Stimulated activated CD8-positive, alpha-beta memory T cell treated with anti-CD3 and anti-CD28 coated beads, Interleukin-4, amount 100 ng/mL, for 1 hour (primary cell): Measurements from ENCODE around the gene CDH24.
"Not testable (repeated sequence)": the region's sequence is repeated elsewhere in the genome, so short reads cannot be mapped to it uniquely, and the experiment has no call there.

Source experiments
- DNase-seq, 2 donors: peaks; one replicate each; pipeline ENCODE4 v3.0.0-alpha.2; 2020; ENCODE audit warnings: low read depth in 2 of 2, low spot score in 1 of 2

CDH24 gene

DNA sequence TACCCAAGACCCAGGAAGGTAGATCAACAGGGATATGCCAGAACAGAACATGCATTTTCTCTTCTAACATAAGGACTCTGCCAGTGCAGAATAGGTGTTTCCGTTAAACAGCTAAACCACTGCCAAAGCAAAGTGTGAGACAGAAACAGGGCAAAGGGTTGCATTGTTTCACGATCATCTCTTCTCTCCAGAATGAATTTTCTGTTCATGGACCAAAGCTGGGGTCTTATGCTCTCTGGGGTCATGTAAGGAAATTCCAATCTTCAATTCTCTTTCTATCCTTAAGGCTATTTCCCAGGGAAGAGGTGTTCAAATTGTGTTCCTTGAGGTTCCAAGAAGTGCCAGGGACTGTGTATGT, 33.5 kb downstream of the CDH24 start:
- DNase-seq, result no peak

DNA sequence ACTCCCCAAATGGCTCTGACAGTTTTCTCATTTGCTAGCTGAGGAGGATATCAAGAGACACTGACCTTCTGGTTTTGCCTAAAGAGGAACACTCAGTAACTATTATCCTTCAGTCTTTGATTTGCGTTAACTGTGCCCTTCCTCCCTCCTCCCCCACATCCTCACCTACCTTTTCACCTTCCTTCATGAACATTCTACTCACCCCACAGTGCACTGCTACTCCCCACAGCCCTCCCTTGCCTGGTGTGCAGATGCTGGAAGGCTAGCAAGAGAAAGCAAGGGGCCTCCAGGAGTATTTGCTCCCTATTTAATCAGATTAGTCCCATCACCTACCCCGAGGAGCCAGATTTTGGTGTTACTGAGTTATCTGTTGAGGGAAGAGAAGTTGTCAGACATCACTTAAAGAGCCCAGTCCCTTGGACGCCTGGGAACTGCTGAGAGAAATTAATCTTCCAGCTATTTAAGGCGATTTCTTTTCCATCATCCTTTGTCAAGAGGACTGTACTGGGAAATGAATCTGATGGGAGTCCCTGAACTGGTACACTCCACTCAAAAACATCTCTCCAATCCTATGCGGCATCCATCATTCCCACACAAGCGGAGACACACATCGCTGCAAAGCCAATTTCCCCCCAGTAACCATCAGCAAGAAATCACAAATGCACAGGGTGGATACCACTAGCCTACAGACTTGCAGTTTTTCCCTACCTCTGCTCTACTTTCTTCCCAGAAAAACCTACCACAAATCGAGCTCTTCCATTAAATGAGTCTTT, 34.1 kb downstream of the CDH24 start:
- DNase-seq, result no peak

DNA sequence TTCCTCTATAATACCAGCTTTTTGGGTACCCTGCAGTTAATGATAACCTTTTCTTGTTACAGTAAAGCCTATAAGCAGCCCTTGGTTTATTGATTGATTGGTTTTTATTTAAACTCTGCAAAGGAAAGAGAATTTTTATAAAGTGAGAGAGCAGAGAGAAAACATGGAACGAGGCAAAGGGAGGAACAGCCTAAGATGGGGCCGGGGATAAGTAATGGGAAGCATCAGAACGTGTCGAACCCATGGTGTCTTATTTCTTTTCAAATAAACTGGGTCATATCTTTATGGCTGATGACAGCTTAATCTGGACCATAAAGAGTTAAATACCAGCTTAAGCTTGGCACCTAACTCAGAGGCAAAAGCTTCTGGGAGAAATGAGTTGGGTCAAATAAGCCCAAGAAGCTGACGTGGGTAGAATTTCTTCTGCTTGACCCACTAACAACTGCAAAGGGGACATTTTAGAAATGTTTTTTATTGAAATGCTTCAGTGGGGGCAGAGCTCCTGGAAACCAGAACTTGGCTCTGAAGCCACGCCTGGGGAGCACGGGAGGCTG, 35.4 kb downstream of the CDH24 start:
- DNase-seq, result no peak

DNA sequence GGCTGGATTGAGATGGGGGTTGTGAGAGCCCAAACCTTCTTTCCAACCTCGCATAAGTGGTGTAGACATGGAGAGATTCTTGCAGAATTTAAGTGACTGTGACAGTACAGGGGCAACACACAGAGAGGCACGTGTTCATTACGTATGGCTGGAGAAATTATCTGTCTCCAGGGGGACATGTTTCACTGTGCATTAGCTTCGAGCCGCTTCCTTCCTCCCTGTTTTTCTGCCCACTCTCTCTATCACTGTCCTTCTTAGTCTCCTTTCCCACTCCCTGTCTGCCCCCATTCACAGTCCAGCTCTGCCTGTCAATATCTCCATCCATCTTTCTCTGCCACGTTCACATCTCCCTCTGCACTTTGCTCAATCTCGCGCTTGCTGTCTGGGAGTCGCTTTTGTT, 35.9 kb downstream of the CDH24 start:
- DNase-seq, result no peak

DNA sequence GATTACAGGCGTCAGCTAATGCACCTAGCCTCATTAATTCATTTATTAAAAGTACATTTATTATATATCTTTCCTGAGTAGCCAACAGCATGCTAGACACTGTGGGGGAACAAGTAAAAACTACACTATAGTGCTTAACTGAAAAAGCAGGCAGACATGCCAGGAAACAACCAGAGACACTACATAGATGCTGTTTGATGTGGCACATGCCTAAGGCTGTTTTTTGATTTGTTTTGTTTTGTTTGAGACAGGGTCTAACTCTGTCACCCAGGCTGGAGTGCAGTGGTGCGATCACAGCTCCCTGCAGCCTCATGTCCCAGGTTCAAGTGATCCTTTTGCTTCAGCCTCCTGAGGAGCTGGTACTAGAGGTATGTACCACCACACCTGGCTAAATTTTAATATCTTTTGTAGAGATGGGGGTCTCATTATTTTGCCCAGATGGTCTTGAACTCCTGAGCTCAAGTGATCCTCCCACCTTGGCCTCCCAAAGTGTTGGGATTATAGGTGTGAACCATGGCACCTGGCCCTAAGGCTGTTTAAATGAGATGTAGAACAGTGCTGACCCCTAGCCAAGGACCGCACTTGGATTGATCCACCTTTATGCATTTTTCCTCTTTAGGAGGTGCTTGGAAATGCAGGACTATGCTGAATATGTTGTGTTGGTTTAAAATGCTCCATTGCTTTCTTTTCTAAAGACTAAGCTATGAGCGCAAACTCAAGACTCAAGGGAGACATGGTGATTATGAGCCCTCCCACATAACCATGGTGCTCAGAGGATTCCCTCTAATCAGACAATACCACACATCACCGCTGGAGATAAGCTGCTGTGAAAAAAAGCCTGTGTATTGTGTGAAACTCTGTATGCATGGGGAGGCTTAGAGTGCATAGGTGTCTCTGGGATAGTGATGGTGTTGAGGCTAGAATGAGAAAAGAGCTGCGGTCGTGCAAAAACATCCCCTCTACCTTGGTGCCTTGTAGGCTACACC, 36.9 kb downstream of the CDH24 start:
- no peak for DNase-seq

DNA sequence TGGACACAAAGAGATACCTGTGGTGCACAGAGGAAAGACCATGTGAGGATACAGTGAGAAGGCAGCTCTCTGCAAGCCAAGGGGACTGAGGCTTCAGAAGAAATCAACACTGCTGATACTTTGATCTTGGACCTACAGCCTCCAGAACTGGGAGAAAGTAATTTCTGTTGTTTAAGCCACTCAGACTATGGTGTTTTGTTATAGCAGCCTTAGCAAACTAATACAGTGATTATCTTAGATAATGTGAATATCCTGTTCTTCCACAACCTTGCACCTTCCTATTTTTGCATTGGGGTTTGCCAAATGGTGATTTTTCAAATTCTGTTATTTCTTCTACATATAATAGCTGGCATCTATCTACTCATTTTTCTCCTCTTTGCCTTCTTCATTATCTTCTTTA, 39.2 kb downstream of the CDH24 start:
- no peak for DNase-seq

DNA sequence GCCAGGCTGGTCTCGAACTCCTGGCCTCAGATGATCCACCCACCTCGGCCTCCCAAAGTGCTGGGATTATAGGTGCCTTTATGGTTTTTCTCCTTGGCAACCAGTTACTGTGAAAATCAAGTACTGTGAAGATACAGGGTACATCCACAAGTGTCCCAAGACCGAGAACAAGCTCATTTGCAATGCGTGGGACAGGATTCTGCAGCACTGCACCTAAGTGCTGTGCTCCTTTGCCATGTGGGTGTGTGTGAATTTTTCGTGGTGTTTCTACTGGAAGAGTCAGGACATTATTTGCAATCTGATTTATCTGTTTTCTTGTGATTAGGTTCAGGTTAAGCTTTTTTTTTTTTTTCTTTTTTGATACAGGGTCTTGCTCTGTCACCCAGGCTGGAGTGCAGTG, 40.2 kb downstream of the CDH24 start:
- DNase-seq, result no peak

DNA sequence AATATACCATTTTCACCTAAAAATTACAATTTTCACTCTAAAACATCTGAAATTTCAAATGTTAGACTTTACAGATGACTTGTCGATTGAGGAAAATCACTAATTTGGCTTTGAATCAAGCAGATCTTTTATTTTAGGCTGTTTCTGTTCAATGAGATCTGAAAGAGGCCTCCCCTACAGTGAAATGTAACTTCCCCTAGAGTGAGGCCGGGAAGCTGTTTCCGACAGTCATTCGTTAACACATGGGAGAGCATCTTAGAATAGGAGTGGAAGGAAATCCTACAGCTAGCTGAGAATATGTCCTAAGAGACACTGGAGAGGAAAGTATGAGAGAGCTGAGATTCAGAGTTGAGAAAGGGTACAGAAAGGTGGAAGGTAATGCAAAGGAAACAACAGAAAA, 41.7 kb downstream of the CDH24 start:
- DNase-seq, result no peak

DNA sequence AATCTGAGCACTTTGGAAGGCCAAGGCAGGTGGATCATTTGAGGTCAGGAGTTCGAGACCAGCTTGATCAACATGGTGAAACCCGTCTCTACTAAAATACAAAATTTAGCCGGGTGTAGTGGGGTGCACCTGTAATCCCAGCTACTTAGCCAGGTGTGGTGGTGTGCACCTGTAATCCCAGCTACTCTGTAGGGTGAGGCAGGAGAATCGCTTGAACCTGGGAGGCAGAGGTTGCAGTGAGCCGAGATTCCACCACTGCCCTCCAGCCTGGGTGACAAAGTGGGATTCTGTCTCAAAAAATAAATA, 43.6 kb downstream of the CDH24 start:
- not testable (repeated sequence) for DNase-seq

DNA sequence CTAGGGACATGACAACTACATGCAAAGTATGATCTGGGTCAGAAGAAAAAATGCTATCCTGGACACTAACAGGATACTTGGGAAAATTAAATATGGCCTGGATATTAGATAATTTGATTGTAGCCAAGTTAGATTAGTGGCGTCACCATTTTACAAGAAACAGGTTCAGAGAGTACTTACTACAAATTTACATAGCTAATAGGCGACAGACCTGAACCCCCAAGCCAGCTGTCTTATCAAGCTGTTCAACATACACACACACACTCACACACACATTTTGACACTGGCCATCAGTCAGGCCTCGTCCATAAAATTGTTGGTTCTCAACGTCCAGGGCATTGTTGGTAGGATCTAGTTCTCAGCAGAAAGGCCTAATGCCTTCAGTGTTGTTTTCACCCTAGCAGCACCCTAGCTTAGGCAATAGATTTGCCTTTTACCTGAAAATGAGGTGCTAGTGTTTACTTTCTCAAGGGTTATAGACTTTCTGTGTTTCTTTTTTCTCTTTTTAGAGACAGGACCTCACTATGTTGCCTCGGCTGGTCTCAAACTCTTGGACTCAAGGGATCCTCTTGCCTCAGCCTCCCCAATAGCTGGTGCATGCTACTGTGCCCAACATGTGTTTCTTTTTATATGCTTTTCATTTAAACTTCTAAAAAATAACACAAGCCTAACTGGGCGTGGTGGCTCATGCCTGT, 44.1 kb downstream of the CDH24 start:
- no peak for DNase-seq

DNA sequence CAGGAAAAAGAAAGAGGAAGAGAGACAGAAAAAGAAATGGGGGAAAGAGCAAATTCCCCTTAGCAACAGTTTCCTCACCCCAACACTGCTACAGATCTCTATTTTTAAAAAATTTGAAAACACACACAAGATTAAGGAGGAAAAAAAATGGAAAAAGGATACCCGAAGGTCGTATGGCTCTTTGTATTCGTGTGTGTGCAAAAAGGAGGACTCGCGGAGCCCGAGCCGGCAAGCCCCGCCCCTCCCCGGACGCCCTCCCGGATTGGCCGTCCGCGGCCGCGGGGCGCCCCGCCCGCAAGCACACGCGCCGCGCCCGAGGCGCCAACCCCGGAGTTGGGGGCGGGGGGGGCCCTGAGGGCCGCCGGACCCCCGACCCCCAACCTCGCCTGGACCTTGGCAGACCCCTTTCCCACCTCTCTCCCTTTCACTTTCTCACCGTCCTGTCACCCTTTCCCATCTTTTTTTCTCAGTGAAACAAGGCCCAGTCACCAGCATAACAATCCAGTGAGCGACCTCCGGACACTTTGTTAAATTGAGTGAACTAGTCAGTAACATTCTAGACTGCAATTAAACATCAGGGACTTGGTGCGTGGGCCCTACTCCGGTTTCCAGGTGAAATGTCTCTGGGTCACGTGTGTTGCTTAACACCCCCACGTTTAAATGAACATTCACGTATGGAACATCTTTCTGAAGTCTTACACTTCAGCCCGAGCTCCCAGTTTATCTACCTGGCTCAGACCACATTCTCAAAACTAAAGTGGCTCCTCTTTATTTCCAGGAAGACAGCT, 47.2 kb downstream of the CDH24 start, which contains the start of gene C14orf93:
Gene C14orf93, minus strand, starts transcription at position 205 of the 788 bp plus-strand sequence. CDS start 11,120 bp downstream, outside the sequence.
- DNase-seq, result peak; percentile 23 to 59

DNA sequence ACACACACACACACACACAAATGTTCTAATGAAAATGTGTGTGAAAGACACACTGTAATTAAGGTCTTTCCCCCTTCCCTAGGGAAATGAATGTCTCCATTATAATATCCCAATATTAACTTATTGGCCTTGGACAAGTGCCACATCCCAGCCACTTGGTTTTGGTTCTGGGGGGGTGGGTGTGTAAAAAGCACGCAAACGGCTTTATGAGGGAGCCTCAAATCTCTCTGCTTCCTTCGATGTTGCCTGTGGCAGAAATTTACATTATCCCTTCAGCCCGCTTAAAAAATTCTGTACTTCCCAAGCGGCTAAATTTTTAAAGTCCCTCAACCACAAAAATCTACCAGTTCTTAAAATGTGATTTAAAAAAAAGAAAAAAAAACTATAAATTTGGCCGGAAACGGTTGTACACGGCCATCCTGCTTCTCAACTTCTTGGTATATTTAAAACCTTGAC, 47.8 kb downstream of the CDH24 start:
- DNase-seq, result no peak

DNA sequence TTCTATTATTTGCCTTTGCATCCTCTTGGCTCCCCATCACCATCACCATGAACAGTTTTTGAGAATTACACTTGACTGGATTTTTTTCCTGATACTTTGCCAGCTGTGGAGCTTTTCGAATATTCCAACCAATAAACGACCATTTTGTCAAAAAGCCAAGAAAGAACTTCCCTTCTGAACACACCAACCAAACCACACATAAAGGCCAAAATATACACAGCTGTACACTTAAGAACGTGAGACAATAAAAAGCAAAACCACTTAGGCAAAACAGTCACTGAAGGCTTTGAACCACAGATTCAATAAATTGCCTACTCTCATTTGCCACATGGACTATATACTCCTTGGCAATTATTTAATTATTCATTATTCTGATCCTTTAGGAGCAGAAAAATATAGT, 48.5 kb downstream of the CDH24 start:
- no peak for DNase-seq

DNA sequence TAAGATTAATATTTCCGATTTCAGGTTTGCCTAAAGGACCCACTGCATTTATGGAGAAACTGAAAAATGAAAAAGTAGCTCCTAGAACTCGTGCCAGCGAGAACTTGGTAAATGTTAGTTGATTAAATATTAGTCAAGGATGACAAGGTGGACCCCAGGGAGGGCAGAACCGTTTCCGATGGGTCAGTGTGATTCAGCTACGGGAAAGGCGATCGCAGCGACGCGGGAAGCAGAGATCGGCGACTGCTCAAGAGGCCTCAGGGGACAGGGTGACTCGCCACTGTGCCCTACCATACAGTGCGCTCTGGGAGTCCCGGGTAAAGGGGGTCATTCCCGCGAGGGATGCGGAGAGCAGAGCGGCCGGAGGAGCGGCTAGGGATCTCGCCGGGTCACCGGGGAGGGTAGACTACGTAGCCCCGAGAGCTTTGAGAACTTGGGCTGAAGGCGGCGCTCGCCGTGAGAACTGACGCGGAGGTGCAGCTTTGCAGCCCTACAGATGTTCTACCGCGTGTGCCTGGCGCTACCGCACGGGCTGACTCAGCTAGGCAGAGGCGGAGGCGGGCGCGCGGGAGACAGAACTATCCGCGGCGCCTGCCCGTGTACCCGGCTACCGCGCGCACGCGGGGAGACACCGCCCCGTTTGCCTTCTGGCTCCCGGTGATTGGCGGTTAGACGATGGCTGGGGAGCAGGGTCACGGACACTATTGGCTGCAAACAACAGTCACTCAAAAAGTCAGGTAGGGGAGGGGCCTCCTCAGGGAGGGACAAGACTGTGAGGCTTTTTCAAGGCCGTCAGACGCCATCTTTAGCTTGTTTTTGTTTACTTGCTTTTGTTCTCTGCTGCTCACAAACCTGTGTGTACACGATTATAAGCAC, 50.5 kb downstream of the CDH24 start:
- peak; percentile 83 to 93 for DNase-seq

DNA sequence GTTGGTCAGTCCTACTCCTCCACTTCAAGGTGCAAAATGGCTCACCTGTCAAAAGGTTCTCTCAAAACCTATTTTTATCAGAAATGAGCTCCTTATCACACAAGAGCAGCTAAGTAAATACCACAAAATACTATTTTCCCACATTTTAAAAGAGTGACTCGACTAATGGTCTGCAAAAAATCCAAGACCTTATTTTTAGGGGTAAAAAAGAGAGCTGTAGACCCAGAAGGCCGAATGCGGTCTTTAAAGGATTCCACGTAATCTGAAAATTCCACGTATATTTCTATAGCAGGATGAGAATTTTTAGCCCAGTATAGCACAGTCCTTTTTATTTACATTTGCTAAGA, 51.2 kb downstream of the CDH24 start:
- no peak for DNase-seq

DNA sequence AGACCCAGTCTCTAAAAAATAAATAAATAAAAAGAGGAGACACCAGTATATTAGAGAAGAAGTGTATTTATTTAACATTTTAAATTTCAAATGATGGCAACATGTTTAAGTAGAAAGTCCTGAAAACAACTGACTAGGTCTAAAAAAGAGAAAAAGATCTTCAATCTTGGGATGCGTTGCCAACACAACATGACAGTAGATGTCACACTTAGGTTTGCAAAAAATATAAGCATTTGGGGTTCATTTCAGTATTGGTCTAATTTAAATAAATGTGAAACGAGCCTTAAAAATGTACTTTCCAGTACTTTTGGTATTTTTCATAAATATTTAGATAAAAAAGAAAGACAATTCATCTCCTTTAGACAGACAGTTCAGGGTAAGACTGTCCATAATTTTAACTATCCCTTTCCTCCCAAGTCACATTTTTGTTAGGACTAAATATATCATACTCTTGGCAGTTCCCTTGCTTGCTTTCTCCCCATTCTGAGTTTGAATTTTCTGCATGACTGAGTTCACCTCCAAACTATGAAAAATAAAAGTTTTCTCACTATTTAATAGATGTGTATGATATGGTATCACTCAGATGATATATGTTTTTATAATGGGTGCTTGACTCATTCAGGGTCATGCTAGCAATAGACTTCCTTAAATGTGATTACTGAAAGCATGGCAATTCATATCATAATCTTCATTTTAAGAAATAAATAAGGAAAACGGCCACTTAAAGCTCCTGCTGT, 51.7 kb downstream of the CDH24 start:
- no peak for DNase-seq

DNA sequence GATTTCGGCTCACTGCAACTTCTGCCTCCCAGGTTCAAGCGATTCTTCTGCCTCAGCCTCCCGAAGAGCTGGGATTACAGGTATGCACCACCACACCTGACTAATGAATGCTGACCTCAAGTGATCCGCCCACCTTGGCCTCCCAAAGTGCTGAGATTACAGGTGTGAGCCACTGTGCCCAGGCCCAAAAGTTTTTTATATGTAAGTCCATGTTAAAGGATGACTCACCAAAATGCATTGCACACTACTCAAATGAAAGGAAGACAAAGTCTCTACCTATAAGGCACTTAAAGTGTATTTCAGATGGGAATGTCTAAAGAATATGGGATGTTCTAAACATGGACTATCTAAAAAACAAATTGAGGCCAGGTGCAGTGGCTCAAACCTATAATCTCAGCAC, 53.0 kb downstream of the CDH24 start:
- not testable (repeated sequence) for DNase-seq

DNA sequence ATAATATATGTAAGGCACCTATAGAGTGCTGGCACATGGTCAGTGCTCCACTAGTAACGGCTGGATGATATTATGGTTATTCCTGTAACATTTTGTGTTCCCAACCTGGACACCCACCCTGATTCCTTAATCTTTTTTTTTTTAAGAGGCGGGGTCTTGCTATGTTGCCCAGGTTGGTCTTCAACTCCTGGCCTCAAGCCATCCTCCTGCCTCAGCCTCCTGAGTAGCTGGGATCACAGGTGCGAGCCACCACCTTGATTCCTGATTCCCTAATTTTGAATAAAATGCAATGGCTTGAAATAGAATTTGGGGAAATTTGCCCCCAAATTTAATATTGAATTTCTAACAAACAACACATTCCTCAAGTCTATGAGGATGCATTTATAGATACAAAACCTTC, 54.7 kb downstream of the CDH24 start:
- no peak for DNase-seq

DNA sequence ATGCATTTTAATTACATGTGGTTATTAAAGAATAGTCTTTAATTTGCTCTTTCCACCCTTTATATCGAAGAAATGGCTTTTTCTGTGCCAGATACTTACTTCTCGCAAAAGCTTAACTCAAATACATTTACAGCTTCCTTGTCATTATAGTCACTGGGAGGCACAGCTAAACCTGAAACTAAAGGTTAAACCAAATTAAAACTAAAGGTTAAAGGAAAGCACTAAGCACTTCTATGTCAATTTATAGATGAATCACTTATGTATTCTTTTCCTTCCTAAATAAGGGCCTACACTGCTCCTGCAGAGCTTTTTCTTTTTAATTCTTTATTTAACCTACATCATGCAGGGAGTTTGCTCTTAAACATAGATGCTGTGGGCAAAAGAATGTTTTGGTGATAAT, 56.5 kb downstream of the CDH24 start:
- DNase-seq, result no peak
